GM19438 (cell line): ENCODE measurements around the gene AK3.
A peak's percentile ranks its signal among the peaks of the same experiment; 100 is the strongest.
"Not testable (repeated sequence)": the region's sequence is repeated elsewhere in the genome, so short reads cannot be mapped to it uniquely, and the experiment has no call there.

Source experiments
- ATAC-seq: cut with Tn5 transposase; IDR thresholded peaks from one replicate; pipeline ENCODE4 v1.9.1; 2021; ENCODE audit warnings: low read depth; ENCODE audit not compliant: unreplicated experiment

The AK3 gene

GRCh38 chr9:4670591-4670990, 70.4 kb downstream of the AK3 start:
- no peak for ATAC-seq

DNA sequence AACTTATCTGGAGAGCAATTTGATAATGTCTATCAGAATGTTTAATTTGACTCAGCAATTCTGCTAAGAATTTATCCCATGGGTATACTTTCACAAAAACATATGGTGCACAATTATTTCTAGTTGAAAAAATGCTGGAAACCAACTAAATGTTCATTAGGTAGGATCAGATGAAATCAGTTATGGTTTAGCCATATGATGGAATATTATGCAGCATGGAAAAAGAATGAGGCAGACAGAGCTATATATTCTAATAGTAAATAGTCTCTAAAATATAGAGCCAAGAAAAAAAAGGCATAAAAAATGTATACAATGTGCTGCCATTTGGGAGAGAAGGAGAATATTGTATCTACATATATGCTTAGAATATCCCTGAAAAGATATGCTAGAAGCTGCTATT, 71.1 kb downstream of the AK3 start:
- ATAC-seq = no peak

DNA sequence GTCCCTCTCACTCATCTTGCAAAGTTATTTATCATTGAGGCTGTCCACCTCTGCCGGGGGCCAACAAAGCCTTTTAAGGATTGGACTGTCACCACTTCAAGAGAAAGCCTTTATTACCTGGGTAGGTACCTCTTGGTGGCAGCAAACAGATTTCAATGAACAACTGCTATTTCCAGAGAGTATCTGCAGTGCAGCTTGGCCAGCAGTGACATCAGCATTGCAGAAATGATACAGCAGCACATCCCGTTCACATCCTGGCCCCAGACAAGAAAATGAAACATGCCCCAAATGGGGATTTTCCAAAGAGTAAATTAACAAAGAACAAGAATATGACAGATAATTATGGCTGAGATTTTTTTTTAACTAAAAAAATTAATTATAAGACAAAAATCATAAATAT, 72.4 kb downstream of the AK3 start:
- no peak for ATAC-seq

- ATAC-seq = no peak
Measured at GRCh38 chr9:4667681-4668080, 73.3 kb downstream of the AK3 start.

DNA sequence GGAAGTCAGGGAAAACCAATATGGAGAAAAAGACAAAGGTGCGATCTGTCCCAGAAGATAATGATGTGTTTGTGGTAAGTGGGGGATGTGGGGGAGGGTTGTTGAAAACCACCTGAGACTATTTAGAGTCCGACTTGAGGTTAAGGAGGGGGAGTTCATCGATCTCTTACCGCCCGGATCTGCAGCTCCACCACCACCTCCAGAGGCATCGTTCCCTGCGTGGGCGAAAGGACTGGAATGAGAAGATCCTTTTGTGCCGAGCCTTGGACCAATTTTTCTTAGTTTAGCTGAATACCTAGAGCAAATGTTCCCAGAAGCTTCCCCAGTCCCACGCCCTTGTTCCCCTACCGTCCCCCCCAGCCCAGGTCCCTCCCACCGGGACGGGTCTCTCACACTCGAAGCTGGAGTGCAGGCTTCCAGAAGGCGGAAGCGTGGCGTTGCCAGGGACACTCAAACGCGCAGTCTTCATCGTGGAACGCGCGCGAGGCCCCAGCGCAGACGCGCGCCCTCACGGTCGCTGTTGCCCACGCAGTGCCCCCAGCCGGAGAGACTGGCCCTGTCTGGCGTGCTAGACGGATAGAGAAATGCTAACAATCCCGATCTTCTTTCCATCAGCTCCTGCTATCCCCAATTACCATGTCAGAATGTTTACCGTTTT, 74.8 kb downstream of the AK3 start, which contains the start of gene SPATA6L:
TSS of gene SPATA6L (minus strand) at position 439 of the 658 bp plus-strand sequence. CDS start at position 209, 230 bp downstream.
- no peak for ATAC-seq

DNA sequence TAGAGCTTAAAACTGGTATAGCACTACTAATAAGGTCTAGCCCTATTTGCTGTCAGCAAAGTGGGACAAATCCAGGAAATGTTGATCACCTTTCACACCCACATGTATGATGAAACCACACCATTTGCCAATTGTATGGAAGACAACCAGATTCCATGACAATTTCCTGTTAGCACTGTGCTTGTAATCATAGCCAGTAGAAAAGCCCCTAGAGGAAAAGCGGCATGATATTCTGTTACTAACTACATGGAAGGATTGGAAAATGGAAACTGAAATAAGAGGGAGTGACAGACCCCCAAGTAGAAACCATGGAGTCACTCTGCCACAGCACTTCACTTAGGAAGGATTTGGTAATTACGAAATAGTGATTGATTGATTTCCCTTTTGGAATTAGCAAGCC, 75.6 kb downstream of the AK3 start:
- no peak for ATAC-seq

DNA sequence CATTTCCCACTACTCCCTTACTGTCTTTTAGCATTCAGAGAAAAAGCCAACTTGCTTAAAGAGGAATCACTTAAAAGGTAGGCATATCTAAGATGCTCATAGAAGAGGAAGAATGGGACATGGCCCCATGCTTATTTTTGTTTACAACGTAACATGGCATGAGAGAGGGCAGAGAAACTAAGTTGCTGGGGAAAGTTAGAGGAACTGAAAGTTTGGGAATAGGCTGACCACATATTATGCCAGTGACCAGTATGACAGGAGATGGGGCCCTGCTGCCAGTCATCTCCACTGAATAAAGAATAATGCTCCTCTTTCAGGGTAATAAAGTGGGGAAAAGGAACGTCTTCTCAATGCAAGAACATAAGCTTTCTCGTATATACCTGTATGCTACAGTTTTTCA, 77.0 kb downstream of the AK3 start:
- ATAC-seq = no peak

DNA sequence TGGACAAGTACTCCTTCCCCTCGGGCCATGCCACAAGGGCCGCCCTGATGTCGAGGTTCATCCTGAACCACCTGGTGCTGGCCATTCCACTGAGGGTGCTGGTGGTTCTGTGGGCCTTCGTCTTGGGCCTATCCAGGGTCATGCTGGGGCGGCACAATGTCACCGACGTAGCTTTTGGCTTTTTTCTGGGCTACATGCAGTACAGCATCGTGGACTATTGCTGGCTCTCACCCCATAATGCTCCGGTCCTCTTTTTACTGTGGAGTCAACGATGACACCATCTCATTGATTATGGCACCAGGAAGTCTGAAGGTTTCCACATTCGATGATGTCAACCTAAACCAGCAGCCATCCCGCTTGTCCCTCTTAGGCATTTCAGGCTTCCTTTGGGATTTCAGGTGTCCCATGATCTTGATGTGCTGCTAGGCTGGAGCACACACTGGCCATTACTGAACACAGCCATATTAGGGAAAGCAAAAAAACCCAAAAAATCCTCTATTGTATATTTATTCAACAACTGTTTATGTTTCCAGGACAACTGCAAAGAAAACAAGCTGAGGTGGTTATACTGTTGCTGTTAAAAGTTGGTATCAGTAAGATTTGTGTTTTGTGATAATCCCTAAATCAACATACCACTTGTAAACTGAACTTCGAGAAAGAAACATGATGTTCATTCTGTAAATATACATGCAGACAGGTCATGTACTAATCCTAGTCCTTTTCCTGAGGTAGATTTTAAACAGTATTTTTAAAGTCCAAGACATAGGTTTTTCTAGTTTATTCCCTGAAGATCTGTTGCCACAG, 77.8 kb downstream of the AK3 start:
- no peak for ATAC-seq

DNA sequence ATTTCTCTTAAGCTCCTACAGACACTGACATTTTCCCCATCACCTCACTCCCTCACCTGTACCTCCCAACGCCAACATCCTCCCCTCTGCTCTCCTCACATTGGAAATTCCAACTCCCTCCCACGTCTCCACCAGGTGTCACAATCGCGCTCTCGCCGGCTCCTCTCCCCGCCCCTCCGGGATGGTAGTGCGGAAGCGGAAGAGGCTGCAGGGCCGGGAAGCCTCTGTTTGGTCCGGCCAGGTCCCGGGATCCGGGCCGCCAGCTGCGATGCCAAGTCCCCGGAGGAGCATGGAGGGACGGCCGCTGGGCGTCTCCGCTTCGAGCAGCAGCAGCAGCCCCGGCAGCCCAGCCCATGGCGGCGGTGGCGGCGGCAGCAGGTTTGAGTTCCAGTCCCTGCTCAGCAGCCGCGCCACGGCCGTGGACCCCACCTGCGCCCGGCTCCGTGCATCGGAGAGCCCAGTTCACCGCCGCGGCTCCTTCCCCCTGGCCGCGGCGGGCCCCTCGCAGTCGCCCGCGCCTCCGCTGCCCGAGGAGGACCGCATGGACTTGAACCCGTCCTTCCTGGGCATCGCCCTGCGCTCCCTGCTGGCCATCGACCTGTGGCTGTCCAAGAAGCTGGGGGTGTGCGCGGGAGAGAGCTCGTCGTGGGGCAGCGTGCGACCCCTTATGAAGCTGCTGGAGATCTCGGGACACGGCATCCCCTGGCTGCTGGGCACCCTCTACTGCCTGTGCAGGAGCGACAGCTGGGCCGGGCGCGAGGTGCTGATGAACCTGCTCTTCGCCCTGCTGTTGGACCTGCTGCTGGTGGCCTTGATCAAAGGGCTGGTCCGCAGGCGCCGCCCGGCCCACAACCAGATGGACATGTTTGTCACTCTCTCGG, 78.7 kb downstream of the AK3 start, which contains the start of gene PLPP6:
TSS of gene PLPP6 (plus strand) at position 187 of the 881 bp plus-strand sequence. CDS start at position 269, 82 bp downstream.
- ATAC-seq = peak; percentile 85

- ATAC-seq = no peak
Measured at GRCh38 chr9:4661611-4662010, 79.4 kb downstream of the AK3 start.

DNA sequence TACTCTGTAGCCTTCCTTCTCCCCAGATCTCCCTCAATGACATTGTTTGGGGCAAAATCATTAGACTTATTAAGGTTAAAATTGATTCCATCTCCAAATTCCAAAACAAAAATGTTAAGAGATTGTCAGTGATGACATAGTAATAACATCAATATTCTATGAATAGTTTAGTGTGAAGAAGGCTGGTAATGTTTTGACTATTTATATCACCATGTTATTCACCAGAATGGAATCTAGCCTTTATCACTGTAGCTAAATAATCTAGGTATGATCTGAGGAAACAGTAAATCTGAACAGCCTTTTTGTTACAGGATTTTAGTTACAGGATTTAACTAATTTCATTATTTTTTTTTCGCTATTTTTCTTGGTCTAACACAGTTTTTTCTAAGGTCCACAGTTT, 79.8 kb downstream of the AK3 start:
- no peak for ATAC-seq

DNA sequence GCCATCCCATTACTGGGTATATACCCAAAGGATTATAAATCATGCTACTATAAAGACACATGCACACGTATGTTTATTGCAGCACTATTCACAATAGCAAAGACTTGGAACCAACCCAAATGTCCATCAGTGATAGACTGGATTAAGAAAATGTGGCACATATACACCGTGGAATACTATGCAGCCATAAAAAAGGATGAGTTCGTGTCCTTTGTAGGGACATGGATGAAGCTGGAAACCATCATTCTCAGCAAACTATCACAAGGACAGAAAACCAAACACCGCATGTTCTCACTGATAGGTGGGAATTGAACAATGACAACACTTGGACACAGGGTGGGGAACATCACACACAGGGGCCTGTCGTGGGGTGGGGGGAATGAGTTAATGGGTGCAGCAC, 80.3 kb downstream of the AK3 start:
- ATAC-seq = not testable (repeated sequence)
